ENCODE results near the gene ATPAF2.

Gene ATPAF2

GRCh38 chr17:18038149-18038850 lies 668 bp downstream of the ATPAF2 start:
- no peak for TF ChIP-seq POLR2AphosphoS5 (IDR thresholded peaks at IDR 0.05; ENCODE audit: low read depth, low read length)
- no peak for TF ChIP-seq FOXP2 (optimal IDR thresholded peaks at IDR 0.05; ENCODE audit: borderline replicate concordance, extremely low read depth, extremely low read length, insufficient read depth)
- TF ChIP-seq REST (IDR thresholded peaks at IDR 0.05; ENCODE audit: insufficient read depth in 1 of 2, low read depth in 2 of 2, low read length in 2 of 2): no peak
- no peak for TF ChIP-seq SIN3A (IDR thresholded peaks at IDR 0.05; ENCODE audit: borderline replicate concordance, insufficient read depth, low read length)
- TF ChIP-seq TAF1 (IDR thresholded peaks at IDR 0.05; ENCODE audit: borderline replicate concordance, insufficient read depth, low read length): no peak

- no peak for TF ChIP-seq POLR2AphosphoS5 (IDR thresholded peaks at IDR 0.05; ENCODE audit: low read depth, low read length)
- TF ChIP-seq TAF1 (IDR thresholded peaks at IDR 0.05; ENCODE audit: borderline replicate concordance, insufficient read depth, low read length): no peak
- TF ChIP-seq FOXP2 (optimal IDR thresholded peaks at IDR 0.05; ENCODE audit: borderline replicate concordance, extremely low read depth, extremely low read length, insufficient read depth): no peak
- no peak for TF ChIP-seq SIN3A (IDR thresholded peaks at IDR 0.05; ENCODE audit: borderline replicate concordance, insufficient read depth, low read length)
- no peak for TF ChIP-seq REST (IDR thresholded peaks at IDR 0.05; ENCODE audit: insufficient read depth in 1 of 2, low read depth in 2 of 2, low read length in 2 of 2)
Measured at GRCh38 chr17:18037486-18037885, 1.5 kb downstream of the ATPAF2 start.

- no peak for TF ChIP-seq TAF1 (IDR thresholded peaks at IDR 0.05; ENCODE audit: borderline replicate concordance, insufficient read depth, low read length)
- no peak for TF ChIP-seq SIN3A (IDR thresholded peaks at IDR 0.05; ENCODE audit: borderline replicate concordance, insufficient read depth, low read length)
- no peak for TF ChIP-seq REST (IDR thresholded peaks at IDR 0.05; ENCODE audit: insufficient read depth in 1 of 2, low read depth in 2 of 2, low read length in 2 of 2)
- TF ChIP-seq POLR2AphosphoS5 (IDR thresholded peaks at IDR 0.05; ENCODE audit: low read depth, low read length): no peak
- TF ChIP-seq FOXP2 (optimal IDR thresholded peaks at IDR 0.05; ENCODE audit: borderline replicate concordance, extremely low read depth, extremely low read length, insufficient read depth): no peak
Measured at GRCh38 chr17:18035704-18036103, 3.3 kb downstream of the ATPAF2 start.

- TF ChIP-seq POLR2AphosphoS5 (IDR thresholded peaks at IDR 0.05; ENCODE audit: low read depth, low read length) (no peak), SIN3A (IDR thresholded peaks at IDR 0.05; ENCODE audit: borderline replicate concordance, insufficient read depth, low read length) (no peak), FOXP2 (optimal IDR thresholded peaks at IDR 0.05; ENCODE audit: borderline replicate concordance, extremely low read depth, extremely low read length, insufficient read depth) (no peak), TAF1 (IDR thresholded peaks at IDR 0.05; ENCODE audit: borderline replicate concordance, insufficient read depth, low read length) (no peak), REST (IDR thresholded peaks at IDR 0.05; ENCODE audit: insufficient read depth in 1 of 2, low read depth in 2 of 2, low read length in 2 of 2) (no peak)
Measured at GRCh38 chr17:18033442-18034099, 5.4 kb downstream of the ATPAF2 start.
